ACC112 (cell line): ENCODE measurements around the gene CKLF.

Experiments used
- H2AFZ ChIP-seq: fragments of 200-600 bp; sonication (generic); one replicate; pipeline ENCODE4 v1.6.0; 2017; ENCODE audit warnings: antibody characterized with exemption, low read length; ENCODE audit not compliant: unreplicated experiment
- H3K27ac ChIP-seq: fragments of 200-600 bp; sonication (generic); 2 replicates; pipeline ENCODE4 v1.5.1; 2014; ENCODE audit warnings: low read depth, mild to moderate bottlenecking, antibody characterized with exemption, low read length, moderate library complexity
- H3K27me3 ChIP-seq: fragments of 200-600 bp; sonication (generic); 2 replicates; pipeline ENCODE4 v1.6.1; 2014; ENCODE audit warnings: mild to moderate bottlenecking, antibody characterized with exemption, low read length, moderate library complexity, mixed read lengths; ENCODE audit not compliant: insufficient read depth
- H3K36me3 ChIP-seq: fragments of 200-600 bp; sonication (generic); 2 replicates; pipeline ENCODE4 v1.6.1; 2016; ENCODE audit warnings: mild to moderate bottlenecking, antibody characterized with exemption, low read length, moderate library complexity, mixed read lengths; ENCODE audit not compliant: insufficient read depth
- H3K4me1 ChIP-seq: fragments of 200-600 bp; sonication (generic); one replicate; pipeline ENCODE4 v1.6.1; 2016; ENCODE audit warnings: low read length, mixed read lengths; ENCODE audit not compliant: insufficient read depth, unreplicated experiment, control insufficient read depth
- H3K4me3 ChIP-seq: fragments of 200-600 bp; sonication (generic); 2 replicates; pipeline ENCODE4 v1.5.1; 2014; ENCODE audit warnings: mild to moderate bottlenecking, low read depth, low read length
- H3K79me2 ChIP-seq: fragments of 200-600 bp; sonication (generic); one replicate; pipeline ENCODE4 v1.6.0; 2016; ENCODE audit warnings: low read length; ENCODE audit not compliant: control insufficient read depth, unreplicated experiment, insufficient read depth

Gene CKLF, protein sequence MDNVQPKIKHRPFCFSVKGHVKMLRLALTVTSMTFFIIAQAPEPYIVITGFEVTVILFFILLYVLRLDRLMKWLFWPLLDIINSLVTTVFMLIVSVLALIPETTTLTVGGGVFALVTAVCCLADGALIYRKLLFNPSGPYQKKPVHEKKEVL

DNA sequence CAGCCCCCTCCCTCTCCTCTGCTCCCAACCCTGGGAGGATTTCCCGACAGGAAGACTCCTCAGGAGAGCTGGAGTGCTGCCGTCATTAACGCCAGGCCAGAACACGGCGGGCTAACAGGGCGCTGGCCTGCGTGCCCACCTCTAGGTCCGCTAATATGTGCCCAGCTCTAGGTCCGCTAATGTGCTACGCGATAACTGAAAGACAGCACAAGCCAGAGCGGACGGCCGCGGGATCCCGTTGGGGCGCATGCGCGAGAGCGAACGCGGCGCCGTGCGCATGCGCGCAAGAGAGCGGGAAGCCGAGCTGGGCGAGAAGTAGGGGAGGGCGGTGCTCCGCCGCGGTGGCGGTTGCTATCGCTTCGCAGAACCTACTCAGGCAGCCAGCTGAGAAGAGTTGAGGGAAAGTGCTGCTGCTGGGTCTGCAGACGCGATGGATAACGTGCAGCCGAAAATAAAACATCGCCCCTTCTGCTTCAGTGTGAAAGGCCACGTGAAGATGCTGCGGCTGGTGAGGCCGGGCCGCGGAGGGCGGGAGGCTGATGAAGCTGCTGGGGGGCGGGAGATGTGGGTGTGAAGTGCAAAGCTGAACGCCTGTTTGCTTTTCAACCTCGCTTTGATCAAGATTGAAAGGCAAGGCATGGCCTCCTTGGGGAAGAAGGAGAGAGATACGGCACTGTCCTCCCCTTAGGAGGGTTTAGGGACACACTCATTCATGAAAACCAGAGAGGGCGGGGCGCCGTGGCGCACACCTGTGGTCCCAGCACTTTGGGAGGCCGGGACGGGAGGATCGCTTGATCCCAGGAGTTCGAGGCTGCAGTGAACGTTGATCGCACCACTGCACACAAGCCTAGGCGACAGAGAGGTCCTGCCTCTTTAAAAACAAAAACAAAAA, at the start of gene CKLF:
Gene CKLF (plus strand): TSS at position 291 of the 892 bp plus-strand sequence. CDS start 140 bp downstream, at position 431.
- Histone ChIP-seq H2AFZ (peak within 1 kb of the TSS; percentile 92), H3K4me3 (peak within 1 kb of the TSS; percentile 93), H3K79me2 (peaks cover 58% of the 10 kb centered on the region), H3K27ac (peak within 1 kb of the TSS; percentile 63), H3K27me3 (no peaks in the 10 kb centered on the region), H3K36me3 (no peaks in the 10 kb centered on the region), H3K4me1 (peaks cover 40% of the 10 kb centered on the region)

DNA sequence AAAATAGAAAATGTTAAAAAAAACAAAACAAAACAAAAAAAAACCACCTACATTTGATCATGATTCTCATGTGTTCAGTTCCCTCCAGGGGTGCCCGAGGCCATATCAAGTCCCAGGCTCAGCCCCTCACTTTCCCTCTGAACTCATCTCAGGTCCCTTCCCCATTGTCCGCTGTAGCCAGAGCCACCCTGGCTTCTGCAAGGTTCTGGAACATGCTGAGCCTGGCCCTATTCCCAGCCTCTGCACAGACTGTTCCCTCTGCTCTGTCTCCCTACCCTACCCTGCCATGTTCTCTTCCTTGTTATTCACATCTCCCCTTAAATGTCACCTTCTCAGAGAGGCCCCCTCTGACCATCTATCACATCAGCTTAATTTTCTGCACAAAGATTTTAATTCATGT, 49.3 kb upstream of the CKLF start:
- Histone ChIP-seq H3K27ac (peak overlapping the region; percentile 29; the same call in 1 of the 2 replicates), H3K79me2 (no peaks in the 10 kb centered on the region), H3K27me3 (no peaks in the 10 kb centered on the region), H2AFZ (peak overlapping the region; percentile 44), H3K4me3 (peak overlapping the region; percentile 43; the same call in 1 of the 2 replicates), H3K4me1 (peaks cover 23% of the 10 kb centered on the region), H3K36me3 (no peaks in the 10 kb centered on the region)

DNA sequence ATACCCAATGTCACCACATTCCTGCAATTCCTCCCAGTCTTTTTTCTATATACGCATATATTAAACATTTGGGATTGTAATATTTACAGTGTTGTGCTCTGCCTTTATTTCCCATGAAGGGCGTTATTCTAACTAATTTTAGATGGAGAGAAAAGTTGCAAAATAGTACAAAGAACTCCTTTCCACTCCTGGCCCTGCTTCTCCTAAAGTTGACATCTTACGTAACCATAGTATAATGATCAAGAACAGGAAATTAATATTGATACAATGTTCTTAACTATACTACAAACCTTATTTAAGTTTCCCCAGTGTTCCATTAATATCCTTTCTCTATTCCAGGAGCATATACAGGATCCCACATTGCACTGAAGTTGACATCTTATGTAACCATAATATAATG, 48.8 kb upstream of the CKLF start:
- Histone ChIP-seq H3K27ac (peak overlapping the region; percentile 29; the same call in 1 of the 2 replicates), H2AFZ (no peak overlapping the region), H3K79me2 (no peaks in the 10 kb centered on the region), H3K4me1 (peaks cover 29% of the 10 kb centered on the region), H3K27me3 (no peaks in the 10 kb centered on the region), H3K36me3 (no peaks in the 10 kb centered on the region), H3K4me3 (peak overlapping the region; percentile 43; the same call in 1 of the 2 replicates)

DNA sequence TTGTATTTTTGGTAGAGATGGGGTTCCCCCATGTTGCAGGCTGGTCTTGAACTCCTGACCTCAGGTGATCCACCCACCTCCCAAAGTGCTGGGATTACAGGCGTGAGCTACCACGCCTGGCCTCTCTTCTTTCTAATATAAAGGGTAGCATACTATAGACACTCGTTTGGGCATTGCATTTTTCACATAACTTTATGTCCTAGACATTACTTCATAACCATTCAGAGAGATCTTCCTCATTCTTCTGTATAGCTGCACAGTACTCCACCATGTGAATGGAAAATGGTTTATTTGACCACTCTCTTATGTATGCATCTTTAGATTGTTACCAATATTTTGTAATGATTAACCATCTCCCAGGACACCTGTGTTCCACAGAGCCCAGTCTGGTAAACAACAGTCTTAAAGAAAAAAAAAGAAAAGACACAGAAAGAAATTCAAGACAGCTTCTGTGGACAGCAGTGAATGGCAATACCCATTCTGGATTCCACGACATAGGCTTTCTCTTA, 44.6 kb upstream of the CKLF start:
- no peak overlapping the region for H2AFZ ChIP-seq
- H3K79me2 ChIP-seq: no peaks in the 10 kb centered on the region
- no peaks in the 10 kb centered on the region for H3K36me3 ChIP-seq
- no peak overlapping the region for H3K4me3 ChIP-seq
- no peaks in the 10 kb centered on the region for H3K27me3 ChIP-seq
- H3K27ac ChIP-seq: no peak overlapping the region
- peaks cover 50% of the 10 kb centered on the region for H3K4me1 ChIP-seq

DNA sequence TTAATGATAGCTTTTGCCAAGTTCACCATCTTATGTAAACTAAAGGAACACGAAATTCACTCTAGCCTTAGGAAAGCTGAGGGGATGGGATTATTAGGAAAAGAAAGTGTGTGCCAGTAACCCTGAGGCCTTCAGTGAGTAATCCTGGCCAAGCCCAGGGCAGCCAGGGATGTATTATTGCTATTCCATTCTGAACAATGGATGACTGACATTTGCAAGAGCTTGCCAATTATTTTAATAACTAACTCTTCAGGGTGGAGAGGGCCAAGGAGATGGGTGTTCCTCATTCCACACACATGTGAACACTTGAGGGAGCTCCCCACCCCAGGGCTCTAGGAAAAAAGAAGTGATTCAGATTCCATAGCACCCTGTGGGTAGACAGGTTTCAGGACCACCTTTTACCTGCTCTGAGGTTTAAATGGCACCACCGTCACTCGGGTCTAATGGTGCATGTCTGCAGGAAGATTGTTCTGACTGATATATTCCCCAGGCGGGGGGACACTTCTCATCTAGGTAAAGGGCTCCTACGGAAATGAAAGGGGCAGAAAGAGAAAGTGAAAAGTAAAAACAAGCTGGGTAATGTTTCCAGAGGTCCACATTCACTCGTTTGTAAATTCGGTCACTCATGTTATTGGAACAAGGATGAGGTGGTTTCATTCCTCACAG, 44.0 kb upstream of the CKLF start:
- Histone ChIP-seq H3K4me3 (no peak overlapping the region), H3K27ac (no peak overlapping the region), H3K4me1 (peaks cover 51% of the 10 kb centered on the region), H3K27me3 (no peaks in the 10 kb centered on the region), H2AFZ (no peak overlapping the region), H3K36me3 (no peaks in the 10 kb centered on the region), H3K79me2 (no peaks in the 10 kb centered on the region)

DNA sequence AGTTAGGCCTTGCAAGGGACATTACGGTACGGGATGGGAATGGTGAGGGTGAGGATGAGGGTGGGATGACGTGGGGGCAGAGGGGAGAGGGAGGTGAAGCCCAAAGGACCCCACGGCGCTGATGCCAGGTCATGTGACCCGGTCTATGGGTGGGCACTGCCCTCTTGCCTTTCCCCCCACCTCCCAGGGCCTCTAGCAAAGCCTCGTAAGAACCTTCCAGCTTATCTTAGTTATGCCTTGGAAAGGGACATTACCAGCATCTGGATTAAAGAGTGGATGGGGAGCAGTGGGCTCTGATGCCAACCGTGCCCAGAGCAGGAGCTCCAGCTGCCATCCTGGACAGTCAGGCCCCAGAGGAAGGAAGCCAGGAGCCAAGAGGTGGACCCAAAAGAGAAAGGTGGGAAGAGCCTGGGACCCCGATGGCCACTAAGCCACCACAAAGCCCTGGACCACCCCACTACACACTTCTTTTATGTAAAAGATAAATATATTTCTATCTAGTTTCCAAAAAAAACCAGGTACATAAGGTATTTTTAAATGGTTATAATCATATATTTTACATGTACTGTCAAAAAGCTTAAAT, 43.4 kb upstream of the CKLF start:
- Histone ChIP-seq H3K4me1 (peaks cover 49% of the 10 kb centered on the region), H2AFZ (no peak overlapping the region), H3K27me3 (no peaks in the 10 kb centered on the region)

DNA sequence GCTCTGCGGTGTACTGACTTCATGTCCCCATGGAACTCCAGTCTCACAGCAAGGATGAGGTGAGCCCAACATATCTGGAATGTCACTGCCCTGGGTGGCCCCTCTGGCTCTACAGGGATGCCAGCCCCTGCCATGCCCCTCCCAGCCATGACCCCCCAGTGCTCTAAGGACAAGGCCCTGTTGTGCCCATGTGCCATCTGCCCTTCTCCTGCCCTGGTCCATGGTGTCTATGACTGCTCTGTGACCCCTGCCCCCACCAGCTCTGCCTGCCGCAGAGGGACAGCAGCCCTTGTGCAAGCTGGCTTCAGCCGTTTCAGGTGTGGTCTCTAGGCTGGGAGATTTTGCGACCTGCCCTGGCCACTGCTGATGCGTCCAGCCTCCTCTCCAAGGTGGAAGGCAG, 42.8 kb upstream of the CKLF start:
- Histone ChIP-seq H3K27ac (no peak overlapping the region), H2AFZ (no peak overlapping the region), H3K4me1 (peaks cover 47% of the 10 kb centered on the region), H3K4me3 (no peak overlapping the region), H3K27me3 (no peaks in the 10 kb centered on the region), H3K36me3 (no peaks in the 10 kb centered on the region), H3K79me2 (no peaks in the 10 kb centered on the region)

More for the DNA sequence above, 43.4 kb upstream of the CKLF start:
- Histone ChIP-seq H3K36me3 (no peaks in the 10 kb centered on the region), H3K4me3 (no peak overlapping the region), H3K79me2 (no peaks in the 10 kb centered on the region), H3K27ac (no peak overlapping the region)

DNA sequence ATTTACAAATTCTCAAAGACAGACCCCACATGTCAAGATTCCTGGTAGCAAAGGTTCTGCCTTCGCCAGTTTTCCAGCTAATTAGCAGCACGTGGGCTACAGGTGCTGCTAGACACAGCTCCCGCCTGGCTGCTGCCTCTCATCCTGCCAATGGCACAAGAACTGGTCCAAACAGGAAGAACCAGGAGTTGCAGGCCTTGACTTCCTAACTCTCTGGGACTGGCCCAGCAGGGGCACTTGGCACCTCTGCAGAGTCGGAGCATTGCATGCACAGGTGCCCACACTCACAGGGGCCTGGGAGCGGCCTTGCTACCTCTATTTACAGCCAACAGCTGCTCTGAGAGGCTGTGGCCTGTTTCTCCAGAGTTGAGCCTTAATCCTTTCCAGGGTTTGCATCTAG, 42.1 kb upstream of the CKLF start:
- Histone ChIP-seq H3K79me2 (no peaks in the 10 kb centered on the region), H2AFZ (no peak overlapping the region), H3K36me3 (no peaks in the 10 kb centered on the region), H3K4me3 (no peak overlapping the region), H3K27ac (no peak overlapping the region), H3K4me1 (peaks cover 48% of the 10 kb centered on the region), H3K27me3 (no peaks in the 10 kb centered on the region)

DNA sequence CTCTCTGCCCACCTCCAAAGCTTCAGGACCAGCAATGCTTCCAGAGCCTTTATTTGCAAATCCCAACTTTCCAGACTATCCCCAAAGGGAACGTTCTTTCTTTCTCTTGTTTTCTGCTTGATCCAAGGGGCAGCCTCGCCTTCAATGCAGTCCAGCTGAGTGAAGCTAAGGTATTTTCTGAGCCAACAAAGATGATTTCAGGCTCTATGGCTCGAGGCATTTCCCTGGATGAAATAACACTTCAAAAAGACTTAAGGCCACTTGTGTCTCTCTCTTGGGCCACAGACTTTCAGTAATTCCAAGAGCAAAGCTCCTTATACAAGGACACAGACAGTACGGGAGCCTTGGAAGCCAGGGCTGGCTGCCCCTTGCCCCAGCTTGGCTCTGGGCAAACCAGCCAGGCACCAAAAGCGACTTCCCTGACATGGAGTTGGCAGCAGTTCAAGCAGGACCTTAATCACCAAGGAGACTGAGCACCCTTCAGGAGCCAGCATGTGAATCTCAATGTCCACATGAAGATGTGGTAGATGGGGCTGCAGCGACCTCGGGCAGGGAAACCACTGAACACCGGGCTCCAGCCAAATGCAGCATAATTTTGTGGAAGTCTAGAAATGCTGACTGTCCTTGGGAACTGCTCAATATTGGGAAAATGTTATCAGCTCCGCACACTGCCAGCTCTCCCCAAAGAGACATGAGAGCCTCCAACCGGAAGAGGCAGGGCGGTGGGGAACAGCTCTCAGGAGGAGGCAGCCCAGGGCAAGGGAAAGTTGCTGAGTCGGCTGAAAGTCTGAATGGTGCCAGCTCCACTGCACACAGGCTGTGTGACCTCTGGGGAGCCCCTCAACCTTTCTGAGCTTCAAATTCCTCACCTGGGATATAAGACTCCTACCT, 41.4 kb upstream of the CKLF start:
- H3K79me2 ChIP-seq: no peaks in the 10 kb centered on the region
- no peak overlapping the region for H2AFZ ChIP-seq
- no peaks in the 10 kb centered on the region for H3K27me3 ChIP-seq
- no peak overlapping the region for H3K4me3 ChIP-seq
- H3K27ac ChIP-seq: peak overlapping the region; percentile 86
- no peaks in the 10 kb centered on the region for H3K36me3 ChIP-seq
- peaks cover 54% of the 10 kb centered on the region for H3K4me1 ChIP-seq
